Measurements from ENCODE around the gene SAMD3. TPM values are rescaled to one million over a fixed set of nuclear protein-coding genes. Genes with fewer than 3 reads are reported as not detected.

The SAMD3 gene
- total RNA-seq, 1 experiment from 2014 or later: 0.39 TPM

DNA sequence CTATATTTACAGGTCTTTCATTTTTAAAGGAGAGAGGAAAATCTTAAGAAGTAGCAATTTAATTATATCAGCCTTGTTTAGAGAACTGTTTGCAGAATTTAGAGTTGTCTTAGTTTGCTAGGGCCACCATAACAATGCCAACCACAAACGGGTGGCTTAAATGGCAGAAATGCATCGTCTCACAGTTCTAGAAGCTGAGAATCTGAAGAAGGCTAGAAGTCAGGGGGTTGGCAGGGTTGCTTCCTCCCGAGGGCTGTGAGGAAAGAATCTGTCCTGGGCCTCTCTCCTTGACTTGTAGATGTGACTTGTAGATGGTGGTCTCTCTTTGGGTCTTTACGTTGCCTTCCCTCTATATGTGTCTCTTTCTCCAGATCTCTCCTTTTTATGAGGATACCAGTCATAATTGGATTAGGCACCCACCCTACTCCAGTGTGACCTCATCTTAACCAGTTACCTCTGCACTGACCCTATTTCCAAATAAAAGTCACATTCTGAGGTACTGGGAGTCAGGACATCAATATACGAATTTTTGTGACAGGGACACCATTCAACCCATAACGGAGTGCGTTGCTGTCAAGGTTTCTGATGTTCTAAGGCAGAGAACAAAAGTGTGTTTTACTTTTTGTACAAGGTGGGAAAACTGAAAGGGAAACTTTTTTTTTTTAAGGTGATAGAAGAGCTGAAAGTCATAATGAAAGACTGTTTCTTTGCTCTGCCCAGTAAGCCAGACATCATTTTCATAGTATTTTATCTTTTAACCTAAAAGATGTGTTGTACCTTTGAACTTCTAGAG lies 84.4 kb downstream of the SAMD3 start:
- peaks cover 0 to 10% (median 2%) of the 10 kb centered on the region in 3 experiments; a peak in 4 of 7 replicates for H3K36me3 Mint-ChIP-seq (ENCODE audit: insufficient read depth in 1 of 3, low read depth in 3 of 3)
- no peak overlapping the region for H3K4me3 Mint-ChIP-seq

More for the DNA sequence above, 84.4 kb downstream of the SAMD3 start:
- Histone ChIP-seq H3K23me2 (ENCODE audit: insufficient read length, low read depth, low read length, poor library complexity, severe bottlenecking) (no peaks in the 10 kb centered on the region), H2AK5ac (ENCODE audit: insufficient read length, low read length) (no peak overlapping the region), H3K4me2 (ENCODE audit: insufficient read depth, insufficient read length, low read length) (no peak overlapping the region), H2AFZ (ENCODE audit: low read length) (no peak overlapping the region), H3K4ac (ENCODE audit: low read depth, low read length) (no peak overlapping the region), H3K23ac (ENCODE audit: insufficient read length, low read depth, low read length) (no peak overlapping the region), H3K79me2 (ENCODE audit: insufficient read depth, low read length) (no peaks in the 10 kb centered on the region), H3K27ac (ENCODE audit: insufficient read length, low read depth, low read length) (no peak overlapping the region), H3K9ac (ENCODE audit: extremely low read depth, insufficient read length, low read length) (no peak overlapping the region), H4K8ac (replicated peaks; ENCODE audit: insufficient read length, low read depth, low read length) (no peak overlapping the region), H2BK15ac (ENCODE audit: low read depth, low read length) (no peak overlapping the region), H2BK20ac (ENCODE audit: low read depth, low read length, poor library complexity, severe bottlenecking) (no peak overlapping the region), H3K79me1 (ENCODE audit: insufficient read depth, low read depth, low read length, poor library complexity, severe bottlenecking) (no peaks in the 10 kb centered on the region), H2BK12ac (ENCODE audit: insufficient read length, low read depth, low read length) (no peak overlapping the region), H3K56ac (ENCODE audit: insufficient read length, low read depth, low read length) (no peak overlapping the region), H4K91ac (ENCODE audit: insufficient read length, low read depth, low read length) (no peak overlapping the region), H3K18ac (ENCODE audit: insufficient read length, low read depth, low read length) (no peak overlapping the region), H3K4me1 (ENCODE audit: insufficient read depth, low read length) (no peaks in the 10 kb centered on the region), H3T11ph (ENCODE audit: low read length) (no peak overlapping the region), H2BK120ac (ENCODE audit: low read depth, low read length, poor library complexity, severe bottlenecking) (no peak overlapping the region), H3K27me3 (ENCODE audit: insufficient read depth, low read length) (no peaks in the 10 kb centered on the region), H4K20me1 (ENCODE audit: control insufficient read depth, insufficient read depth, insufficient read length) (no peaks in the 10 kb centered on the region), H3K14ac (ENCODE audit: insufficient read depth, low read length) (no peak overlapping the region), H4K5ac (ENCODE audit: insufficient read length, low read depth, low read length) (no peak overlapping the region), H3K9me3 (ENCODE audit: control insufficient read depth, low read depth, low read length) (no peaks in the 10 kb centered on the region), H2BK5ac (ENCODE audit: insufficient read length, low read length) (no peak overlapping the region)
- WGBS (ENCODE audit: extremely low coverage, insufficient read length, low lambda C conversion rate): no CpG with 5 or more reads among the region's 7 CpGs
- Mint-ChIP-seq H3K27ac (no peak overlapping the region; a peak in 1 of 7 replicates), H3K27me3 (ENCODE audit: low read depth) (no peaks in the 10 kb centered on the region), H3K9me3 (no peaks in the 10 kb centered on the region), H3K4me1 (peaks cover 8 to 16% of the 10 kb centered on the region in 2 experiments)
- no peak for DNase-seq
- TF ChIP-seq, protein P1, sequence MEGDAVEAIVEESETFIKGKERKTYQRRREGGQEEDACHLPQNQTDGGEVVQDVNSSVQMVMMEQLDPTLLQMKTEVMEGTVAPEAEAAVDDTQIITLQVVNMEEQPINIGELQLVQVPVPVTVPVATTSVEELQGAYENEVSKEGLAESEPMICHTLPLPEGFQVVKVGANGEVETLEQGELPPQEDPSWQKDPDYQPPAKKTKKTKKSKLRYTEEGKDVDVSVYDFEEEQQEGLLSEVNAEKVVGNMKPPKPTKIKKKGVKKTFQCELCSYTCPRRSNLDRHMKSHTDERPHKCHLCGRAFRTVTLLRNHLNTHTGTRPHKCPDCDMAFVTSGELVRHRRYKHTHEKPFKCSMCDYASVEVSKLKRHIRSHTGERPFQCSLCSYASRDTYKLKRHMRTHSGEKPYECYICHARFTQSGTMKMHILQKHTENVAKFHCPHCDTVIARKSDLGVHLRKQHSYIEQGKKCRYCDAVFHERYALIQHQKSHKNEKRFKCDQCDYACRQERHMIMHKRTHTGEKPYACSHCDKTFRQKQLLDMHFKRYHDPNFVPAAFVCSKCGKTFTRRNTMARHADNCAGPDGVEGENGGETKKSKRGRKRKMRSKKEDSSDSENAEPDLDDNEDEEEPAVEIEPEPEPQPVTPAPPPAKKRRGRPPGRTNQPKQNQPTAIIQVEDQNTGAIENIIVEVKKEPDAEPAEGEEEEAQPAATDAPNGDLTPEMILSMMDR (conservative IDR thresholded peaks at IDR 0.05): no peak
